HepG2 (cell line): ENCODE results near the gene LIMS2. TPM values are rescaled to one million over a fixed set of nuclear protein-coding genes. Genes with fewer than 3 reads are reported as not detected.

ENCODE experiments used
- ATAC-seq: fragments of 200-7000 bp; cut with Tn5 transposase; 3 replicates; pipeline ENCODE4 v1.9.1; 2020; ENCODE audit warnings: mild to moderate bottlenecking, moderate library complexity
- BruUV-seq: library from RNA; stranded (reverse); fragments of 400-500 nt; replicated peaks from 2 replicates; lab custom pipeline; 2021; lab: Mats Ljungman, UMichigan
- CTCF ChIA-PET: fragments of 300-600 bp; formaldehyde crosslinking; extraction: SDS; loops from one replicate; lab custom pipeline; 2021; ENCODE audit warnings: low total read pairs, inconsistent platforms, low intra/inter-chr PET ratio; lab: Yijun Ruan, JAX
- POLR2A ChIA-PET: fragments of 350-600 bp; sonication (Branson Sonifier 250); formaldehyde crosslinking; loops from one replicate; lab custom pipeline; 2020; ENCODE audit warnings: antibody characterized with exemption, inconsistent platforms; lab: Yijun Ruan, JAX
- DNase-seq: peaks from one replicate; pipeline ENCODE4 v3.0.0-alpha.2; 2015; ENCODE audit warnings: low spot score
- FAIRE-seq: peaks from 3 replicates; lab custom pipeline; 2011; peaks lifted over from hg19 to GRCh38; lab: Jason Lieb, UNC
- H2AFZ ChIP-seq: one replicate; pipeline ENCODE4 v1.6.1; 2011; ENCODE audit warnings: low read length, inconsistent platforms
- H3K27ac ChIP-seq: fragments of 300-600 bp; 3 replicates; pipeline ENCODE4 v1.8.0; 2011; ENCODE audit warnings: mixed run types, mild to moderate bottlenecking, mixed read lengths, low read length, inconsistent platforms; ENCODE audit not compliant: insufficient read depth; ENCODE audit errors: extremely low read length
- H3K27me3 ChIP-seq, 2 experiments: fragments of 200-600 bp in 1 of 2; 2 replicates in 1 of 2; 3 replicates in 1 of 2; pipeline versions ENCODE4 v1.6.0 to v1.8.0; 2011; ENCODE audit warnings: low read length in 2 of 2, mild to moderate bottlenecking in 2 of 2, moderate library complexity in 2 of 2, inconsistent platforms in 1 of 2; ENCODE audit not compliant: insufficient read depth in 2 of 2, control insufficient read depth in 1 of 2
- H3K36me3 ChIP-seq, 2 experiments: fragments of 200-600 bp in 1 of 2; replicated peaks in 1 of 2; 2 replicates in 1 of 2; 3 replicates in 1 of 2; pipeline versions ENCODE4 v1.5.1 to v1.8.0; 2011; ENCODE audit warnings: low read length in 2 of 2, inconsistent platforms in 1 of 2; ENCODE audit not compliant: insufficient read depth in 2 of 2, control insufficient read depth in 1 of 2
- H3K4me1 ChIP-seq: 2 replicates; pipeline ENCODE4 v1.5.1; 2012; ENCODE audit warnings: low read length, inconsistent platforms; ENCODE audit not compliant: insufficient read depth
- H3K4me2 ChIP-seq: 2 replicates; pipeline ENCODE4 v1.6.0; 2011; ENCODE audit warnings: low read depth, low read length, inconsistent platforms
- H3K4me3 ChIP-seq, 3 experiments: fragments of 200-600 bp in 1 of 3; sonication (generic), shearing (Covaris generic) in 1 of 3; replicated peaks in 1 of 3; 2 replicates each; pipeline ENCODE4 v1.5.1; 2011 to 2016; ENCODE audit warnings: low read length in 3 of 3, inconsistent platforms in 2 of 3, low read depth in 2 of 3, mild to moderate bottlenecking in 2 of 3, control low read depth in 1 of 3, mixed read lengths in 1 of 3; ENCODE audit not compliant: insufficient read depth in 1 of 3
- H3K79me2 ChIP-seq: one replicate; pipeline ENCODE4 v1.6.1; 2011; ENCODE audit warnings: low read length, inconsistent platforms; ENCODE audit not compliant: insufficient read depth
- H3K9ac ChIP-seq: 2 replicates; pipeline ENCODE4 v1.6.0; 2011; ENCODE audit warnings: mild to moderate bottlenecking, low read depth, low read length, inconsistent platforms; ENCODE audit not compliant: insufficient read depth
- H3K9me3 ChIP-seq: 2 replicates; pipeline ENCODE4 v1.5.1; 2012; ENCODE audit warnings: mild to moderate bottlenecking, low read length
- H4K20me1 ChIP-seq: 2 replicates; pipeline ENCODE4 v1.6.0; 2011; ENCODE audit warnings: inconsistent platforms, mild to moderate bottlenecking, low read length, moderate library complexity; ENCODE audit not compliant: insufficient read depth
- AHR ChIP-seq: IDR thresholded peaks from 2 replicates; pipeline ENCODE4 v1.6.1; 2018; ENCODE audit warnings: missing genetic modification reagents, missing compliant biosample characterization
- CC2D1A ChIP-seq: sonication (generic); formaldehyde crosslinking; IDR thresholded peaks from 2 replicates; pipeline ENCODE4 v1.8.1; 2023; ENCODE audit warnings: mild to moderate bottlenecking, missing genetic modification reagents
- EED ChIP-seq: sonication (generic); formaldehyde crosslinking; IDR thresholded peaks from 2 replicates; pipeline ENCODE4 v1.5.0; 2020; ENCODE audit warnings: mild to moderate bottlenecking, missing genetic modification reagents
- MTF2 ChIP-seq: sonication (generic); formaldehyde crosslinking; IDR thresholded peaks from 2 replicates; pipeline ENCODE4 v1.5.0; 2020; ENCODE audit warnings: missing genetic modification reagents, borderline replicate concordance
- MYC ChIP-seq: sonication (generic); formaldehyde crosslinking; IDR thresholded peaks from 2 replicates; pipeline ENCODE4 v1.9.0; 2021; ENCODE audit warnings: missing genetic modification reagents, borderline replicate concordance
- RBAK ChIP-seq: sonication (generic); formaldehyde crosslinking; IDR thresholded peaks from 2 replicates; pipeline ENCODE4 v1.5.1; 2020; ENCODE audit warnings: mild to moderate bottlenecking, missing genetic modification reagents
- SNAPC4 ChIP-seq: sonication (generic); formaldehyde crosslinking; IDR thresholded peaks from 2 replicates; pipeline ENCODE4 v1.4.0; 2020; ENCODE audit warnings: mild to moderate bottlenecking, missing genetic modification reagents
- TCF7L2 ChIP-seq: IDR thresholded peaks from 2 replicates; pipeline ENCODE4 v1.6.1; 2011; ENCODE audit warnings: mild to moderate bottlenecking, low read depth, low read length, moderate library complexity
- ZBTB43 ChIP-seq: sonication (generic); formaldehyde crosslinking; conservative IDR thresholded peaks from 2 replicates; pipeline ENCODE4 v1.4.0; 2020; ENCODE audit warnings: missing genetic modification reagents
- ZNF367 ChIP-seq: sonication (generic); formaldehyde crosslinking; IDR thresholded peaks from 2 replicates; pipeline ENCODE4 v1.4.0; 2020; ENCODE audit warnings: missing genetic modification reagents, borderline replicate concordance
- ZNF552 ChIP-seq: sonication (generic); formaldehyde crosslinking; IDR thresholded peaks from 2 replicates; pipeline ENCODE4 v1.9.0; 2022; ENCODE audit warnings: missing genetic modification reagents, mild to moderate bottlenecking, borderline replicate concordance
- ZNF646 ChIP-seq: sonication (generic); formaldehyde crosslinking; IDR thresholded peaks from 2 replicates; pipeline ENCODE4 v1.9.0; 2021; ENCODE audit warnings: mild to moderate bottlenecking, missing genetic modification reagents
- ZSCAN30 ChIP-seq: sonication (generic); formaldehyde crosslinking; IDR thresholded peaks from 2 replicates; pipeline ENCODE4 v1.5.0; 2020; ENCODE audit warnings: mild to moderate bottlenecking, missing genetic modification reagents
- WGBS: methylation state at CpG from one replicate; pipeline ENCODE4 v1.1.6; 2017; ENCODE audit warnings: low lambda C conversion rate; 5-methylcytosine and 5-hydroxymethylcytosine counted together
- in situ Hi-C: cut with HindIII; loops from 2 replicates; pipeline ENCODE4 v1.10.0; 2017; ENCODE audit warnings: low pct_unique_long_range_greater_than_20kb; ENCODE audit not compliant: extremely low pct_ligation_motif_present
- intact Hi-C: fragments of 100-400 bp; cut with micrococcal nuclease; formaldehyde crosslinking; loops from one replicate; pipeline ENCODE4 v1.10.0; 2022; ENCODE audit not compliant: unreplicated experiment
- polyA plus RNA-seq, 8 experiments: library from polyadenylated mRNA; depleted of rRNA in 3 of 8; stranded (reverse) in 7 of 8; unstranded in 1 of 8; fragments of >200 nt; fragmentation: Illumina TruSeq in 4 of 8; extraction: Trizol in 4 of 8; gene quantifications; 2 replicates each; pipeline versions ENCODE4 v1.2.1 to v1.2.3, GENCODE V29; 2011 to 2016; ENCODE audit warnings: low read depth in 4 of 8, missing spikeins in 1 of 8, mixed read lengths in 1 of 8; ENCODE audit not compliant: insufficient read depth in 1 of 8
- total RNA-seq, 5 experiments: library from RNA; depleted of rRNA; stranded (reverse); fragments of >200 nt; fragmentation: Illumina TruSeq; extraction: Trizol; gene quantifications; 2 replicates each; pipeline ENCODE4 v1.2.3, GENCODE V29; 2016; ENCODE audit warnings: low read depth in 1 of 5

Gene LIMS2
- total and polyA plus RNA-seq, 2 of the 13 experiments (the other 11 are each of a cell fraction or from before 2014, with no cell fraction given) = 1.0 to 1.9 TPM

GRCh38 chr2:127629637-127630036 is 45.7 kb downstream of the LIMS2 start:
- Histone ChIP-seq H3K9ac (no peak overlapping the region), H3K36me3 (no peaks in the 10 kb centered on the region), H4K20me1 (no peaks in the 10 kb centered on the region), H3K4me3 (no peak overlapping the region), H3K9me3 (no peaks in the 10 kb centered on the region), H3K79me2 (no peaks in the 10 kb centered on the region), H3K4me1 (no peaks in the 10 kb centered on the region; the same call in 1 of the 2 replicates), H3K27ac (no peak overlapping the region), H2AFZ (no peak overlapping the region), H3K27me3 (peaks cover 30 to 95% of the 10 kb centered on the region in 2 experiments), H3K4me2 (no peak overlapping the region)
- DNase-seq (no peak), FAIRE-seq (no peak), ATAC-seq (no peak)
- intact Hi-C loops (no loop called here), in situ Hi-C loops (no loop called here)
- POLR2A ChIA-PET = no interaction called here
- CTCF ChIA-PET = no interaction called here
- BruUV-seq = no TSS peak
- 28% methylated on average over 5 of the region's 9 CpGs for WGBS
- TF ChIP-seq ZNF367 (CRISPR knock-in tag) (no peak), RBAK (CRISPR knock-in tag) (no peak), ZNF552 (CRISPR knock-in tag) (no peak), MYC (CRISPR knock-in tag) (no peak), ZBTB43 (no peak), MTF2 (CRISPR knock-in tag) (no peak), EED (CRISPR knock-in tag) (no peak), SNAPC4 (CRISPR knock-in tag) (no peak), TCF7L2 (no peak), AHR (CRISPR knock-in tag) (no peak), ZNF646 (CRISPR knock-in tag) (no peak), ZSCAN30 (no peak), CC2D1A (CRISPR knock-in tag) (no peak)
